ENCODE data around the gene LPO. TPM values are rescaled to one million over a fixed set of nuclear protein-coding genes. Genes with fewer than 3 reads are reported as not detected.

The LPO gene
- total and polyA plus RNA-seq, 10 of the 15 experiments (the other 5 are each of a cell fraction or from before 2014, with no cell fraction given), result 0.03 to 0.11 (median 0.06) TPM; not detected in 7

- TF ChIP-seq BCLAF1 (IDR thresholded peaks at IDR 0.05) (no peak), MXI1 (IDR thresholded peaks at IDR 0.05; ENCODE audit: low read depth, low read length) (no peak), GABPA (IDR thresholded peaks at IDR 0.05; ENCODE audit: low read depth) (no peak), RCOR1 (conservative IDR thresholded peaks at IDR 0.05; ENCODE audit: low read depth, low read length) (no peak)
Measured at GRCh38 chr17:58268774-58269556, 30.6 kb downstream of the LPO start (continued).

DNA sequence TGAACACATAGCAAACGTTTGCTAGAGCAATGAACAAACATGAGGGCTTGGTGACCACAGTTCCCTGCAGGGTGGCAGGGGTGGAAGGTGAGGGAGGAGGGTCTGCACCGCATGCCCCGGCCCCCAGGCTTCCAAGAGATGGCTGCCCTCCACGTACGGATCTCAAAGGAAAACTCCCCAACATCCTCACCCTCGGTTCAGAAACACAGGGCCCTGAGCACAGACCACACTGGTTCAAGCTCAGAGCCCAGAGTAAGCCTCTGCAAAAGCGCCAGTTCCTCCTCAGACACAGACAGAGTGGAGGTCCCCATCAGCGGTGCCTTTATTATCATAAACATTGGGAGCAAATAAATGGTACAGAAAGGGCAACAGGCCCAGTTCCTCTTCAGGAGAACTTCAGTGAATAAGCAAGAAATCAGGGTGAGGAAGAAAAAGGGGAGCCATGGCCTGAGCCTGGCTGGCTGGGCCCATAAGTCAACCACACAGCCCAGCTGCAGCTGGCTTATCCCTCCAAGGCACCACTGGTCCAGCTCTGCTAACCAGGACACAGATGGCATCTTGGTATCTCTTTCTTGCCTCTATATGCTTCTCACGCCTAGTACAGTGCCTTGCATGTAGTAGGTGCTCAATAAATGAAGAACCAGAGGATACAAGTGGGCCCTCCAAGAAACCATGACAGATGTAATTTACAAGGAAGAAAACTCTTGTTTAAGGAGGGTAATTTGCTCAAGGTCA lies 31.3 kb downstream of the LPO start:
- RAD21 ChIA-PET (ENCODE audit: unreplicated experiment), result no interaction called here
- in situ Hi-C loops (cut with MboI), result no loop called here

More for the DNA sequence above, 31.3 kb downstream of the LPO start:
- H3K36me3 ChIP-seq (ENCODE audit: control insufficient read depth in 2 of 2, insufficient read depth in 2 of 2, low read length in 1 of 2), result no peaks in the 10 kb centered on the region
- 49% methylated on average over 9 of the region's 9 CpGs for WGBS (ENCODE audit: insufficient coverage, insufficient replicate concordance, low lambda C conversion rate, missing lambda C conversion rate)
- no peaks in the 10 kb centered on the region for H4K20me1 ChIP-seq (ENCODE audit: control insufficient read depth, insufficient read depth)
- no peaks in the 10 kb centered on the region for H3K9me3 ChIP-seq (replicated peaks; ENCODE audit: control insufficient read depth, insufficient read depth, low read length)
- DNase-seq (ENCODE audit: low read depth, low spot score) (no peak), FAIRE-seq (no peak), ATAC-seq (no peak)
- H3K4me3 ChIP-seq, result no peak overlapping the region
- H3K79me2 ChIP-seq (ENCODE audit: control insufficient read depth, insufficient read depth, low read length), result no peaks in the 10 kb centered on the region
- intact Hi-C loops (cut with micrococcal nuclease; ENCODE audit: unreplicated experiment), result no loop called here
- H3K4me2 ChIP-seq (ENCODE audit: control insufficient read depth, insufficient read depth), result no peak overlapping the region
- ChIA-PET POLR2A (interaction anchor here (0.5 kb wide), 1 partner anchor 721 kb away, joined by 6 read pairs; no protein-coding TSS in a partner anchor), CTCF (interaction anchor here (1.0 kb wide), 1 partner anchor 178 kb away, joined by 3 read pairs; no protein-coding TSS in a partner anchor), SMC1A (ENCODE audit: uncharacterized antibody, unreplicated experiment) (no interaction called here)
- H3K27me3 ChIP-seq (replicated peaks in 1 of 2; ENCODE audit: control insufficient read depth in 2 of 2, insufficient read depth in 2 of 2, low read length in 1 of 2), result no peaks in the 10 kb centered on the region; a peak in 1 of 4 replicates
- no TSS peak for BruUV-seq (replicated peaks)
- H3K4me1 ChIP-seq (ENCODE audit: control insufficient read depth, insufficient read depth, low read length), result no peaks in the 10 kb centered on the region; the same call in 1 of the 2 replicates
- H2AFZ ChIP-seq (ENCODE audit: control insufficient read depth, low read depth, low read length), result no peak overlapping the region
- no peak overlapping the region for H3K9ac ChIP-seq (ENCODE audit: control insufficient read depth, insufficient read depth, low read length)
- no peak for TF ChIP-seq BMI1 (IDR thresholded peaks at IDR 0.05; ENCODE audit: borderline replicate concordance)
- no peak overlapping the region for H3K27ac ChIP-seq (ENCODE audit: control insufficient read depth, insufficient read depth)

Measured in GM12878 (cell line).